H4 (cell line): ENCODE measurements around the gene PSMD2. TPM values are rescaled to one million over a fixed set of nuclear protein-coding genes. Genes with fewer than 3 reads are reported as not detected.
"Not testable (repeated sequence)": the region's sequence is repeated elsewhere in the genome, so short reads cannot be mapped to it uniquely, and the experiment has no call there.

Source experiments
- DNase-seq: peaks from one replicate; pipeline ENCODE4 v3.0.0-alpha.2; 2015; ENCODE audit warnings: low spot score
- total RNA-seq: library from RNA; depleted of rRNA; stranded (reverse); fragments of >200 nt; shearing (Covaris generic); gene quantifications from 2 replicates; pipeline ENCODE4 v1.2.3, GENCODE V29; 2014; rRNA removed

PSMD2 gene
- total RNA-seq = 691 and 864 TPM in 2 replicates

DNA sequence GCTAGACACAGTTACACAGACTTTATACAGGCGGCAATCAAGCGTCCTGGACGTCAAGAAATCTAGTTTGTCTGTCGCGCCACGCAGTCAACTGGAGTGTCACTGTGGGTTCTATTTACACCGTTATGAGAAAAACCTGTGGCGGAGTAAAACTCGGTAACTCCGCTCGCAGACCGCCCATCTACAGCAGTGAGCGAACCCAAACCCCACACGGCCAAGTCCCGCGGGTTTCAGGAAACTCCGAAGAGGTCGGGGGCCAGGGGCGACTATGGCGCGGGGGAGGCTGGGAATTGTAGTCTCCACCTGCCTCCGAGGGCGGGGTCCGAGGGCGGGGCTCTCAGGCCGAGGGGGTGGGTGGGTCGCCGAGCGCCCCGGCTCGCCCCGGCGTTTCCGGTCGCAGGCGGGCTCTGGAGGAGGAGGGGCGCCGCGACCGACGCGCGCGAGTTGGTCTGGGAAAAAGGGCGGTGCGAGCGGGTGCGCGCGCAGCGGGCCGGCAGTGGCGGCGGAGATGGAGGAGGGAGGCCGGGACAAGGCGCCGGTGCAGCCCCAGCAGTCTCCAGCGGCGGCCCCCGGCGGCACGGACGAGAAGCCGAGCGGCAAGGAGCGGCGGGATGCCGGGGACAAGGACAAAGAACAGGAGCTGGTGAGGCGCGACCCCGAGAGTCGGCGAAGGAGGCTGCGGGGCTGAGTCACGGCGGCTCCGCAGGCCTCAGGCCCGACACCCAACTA, at the start of gene PSMD2:
Gene PSMD2, plus strand, starts transcription at position 483 of the 729 bp plus-strand sequence. Its CDS starts 26 bp downstream, at position 509.
- DNase-seq = peak; percentile 93

DNA sequence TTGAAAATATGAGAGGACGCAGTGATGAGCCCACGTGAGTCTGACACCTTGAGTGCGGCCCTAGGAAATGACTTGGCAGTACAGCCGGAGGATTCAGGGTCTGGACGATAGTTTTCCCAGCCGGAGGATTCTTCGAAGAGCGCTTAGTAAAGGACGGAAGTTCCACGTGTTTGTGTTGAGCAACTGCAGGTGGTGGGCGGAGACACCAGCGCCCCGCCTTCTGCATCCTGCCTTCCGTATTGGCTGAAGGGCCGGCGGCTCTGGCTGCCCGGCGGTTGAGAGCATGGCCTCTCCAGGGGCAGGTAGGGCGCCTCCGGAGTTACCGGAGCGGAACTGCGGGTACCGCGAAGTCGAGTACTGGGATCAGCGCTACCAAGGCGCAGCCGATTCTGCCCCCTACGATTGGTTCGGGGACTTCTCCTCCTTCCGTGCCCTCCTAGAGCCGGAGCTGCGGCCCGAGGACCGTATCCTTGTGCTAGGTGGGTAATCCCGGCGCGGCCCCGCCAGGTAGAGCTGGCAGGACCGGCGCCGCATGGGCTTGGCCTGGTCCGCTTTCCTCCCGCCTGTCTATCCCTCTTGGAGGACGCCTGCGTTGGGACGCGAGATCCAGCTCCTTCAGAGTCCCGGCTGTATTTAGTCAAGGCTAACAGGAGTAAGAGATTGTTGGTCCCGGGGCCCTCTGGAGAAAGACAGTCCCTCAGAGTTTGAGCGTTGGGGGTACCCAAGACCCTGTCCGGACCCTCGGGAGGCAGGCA, 49.5 kb upstream of the PSMD2 start, which contains the start of gene EEF1AKMT4:
Gene EEF1AKMT4, plus strand, starts transcription at position 261 of the 755 bp plus-strand sequence. Its CDS starts 23 bp downstream, at position 284.
- DNase-seq = peak; percentile 99

DNA sequence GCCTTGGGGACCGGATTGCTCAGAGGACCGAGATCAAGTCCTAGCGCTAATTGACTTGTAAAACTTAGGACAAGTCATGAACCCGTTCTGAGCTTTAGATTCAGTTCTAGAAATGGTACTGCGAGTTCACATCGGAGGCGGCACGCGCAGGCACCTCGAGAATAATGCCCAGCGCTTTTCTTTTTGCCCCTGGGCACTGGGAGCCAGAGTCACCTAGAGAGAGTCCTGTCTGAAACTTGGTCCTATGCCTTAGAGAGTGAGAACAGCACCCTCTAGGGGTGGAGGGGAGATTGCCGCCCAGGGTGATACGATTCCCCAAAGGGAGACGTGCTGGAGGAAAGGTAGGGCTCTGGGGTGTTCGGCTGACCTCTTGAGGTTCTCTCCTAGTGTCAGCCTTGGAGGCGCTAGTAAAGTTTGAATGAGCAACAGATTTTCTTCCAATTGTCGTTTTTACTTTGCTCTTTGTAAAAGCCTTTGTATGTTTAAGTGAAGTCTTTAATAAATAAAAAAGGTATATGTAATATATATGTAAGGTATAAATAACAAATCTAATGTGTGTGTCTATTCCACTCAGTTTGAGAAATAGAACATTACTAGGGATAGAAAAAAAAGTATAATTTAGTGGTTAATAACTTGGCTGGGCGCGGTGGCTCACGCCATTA, 48.7 kb upstream of the PSMD2 start:
- DNase-seq = peak; percentile 92

DNA sequence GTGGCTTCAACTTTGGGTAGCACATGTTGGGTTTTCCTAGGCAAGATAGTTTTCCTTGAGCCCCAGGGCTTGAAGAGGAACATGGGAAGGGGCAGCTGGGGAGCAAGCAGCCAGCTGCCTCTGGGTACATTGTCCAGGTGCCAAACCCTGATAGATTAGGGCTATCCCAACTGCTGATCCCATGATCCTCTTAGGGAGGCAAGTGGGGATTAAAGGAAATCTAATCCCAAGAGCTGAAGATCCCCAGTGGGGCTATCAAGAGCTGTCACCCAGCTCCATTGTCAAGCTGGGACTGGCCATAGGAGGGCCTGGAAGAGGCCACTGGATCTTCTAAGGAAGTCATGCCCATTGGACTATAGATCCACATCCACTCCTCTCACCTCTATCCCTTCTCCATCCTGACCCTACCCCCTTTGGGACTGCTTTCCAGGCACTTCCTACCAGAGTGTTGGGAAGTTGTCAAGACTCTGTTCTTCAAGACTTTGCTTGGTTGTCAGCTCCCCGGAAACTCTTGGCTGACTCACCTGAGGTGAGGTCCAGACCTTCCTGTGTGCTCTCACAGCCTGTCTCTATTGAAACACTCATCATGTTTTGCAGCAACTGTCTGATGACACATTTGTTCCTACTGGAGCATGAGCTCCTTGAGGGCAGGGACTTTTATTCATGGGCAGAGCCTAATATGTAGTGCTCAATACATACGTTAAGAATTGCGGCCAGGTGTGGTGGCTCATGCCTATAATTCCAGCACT, 43.6 kb upstream of the PSMD2 start:
- no peak for DNase-seq

DNA sequence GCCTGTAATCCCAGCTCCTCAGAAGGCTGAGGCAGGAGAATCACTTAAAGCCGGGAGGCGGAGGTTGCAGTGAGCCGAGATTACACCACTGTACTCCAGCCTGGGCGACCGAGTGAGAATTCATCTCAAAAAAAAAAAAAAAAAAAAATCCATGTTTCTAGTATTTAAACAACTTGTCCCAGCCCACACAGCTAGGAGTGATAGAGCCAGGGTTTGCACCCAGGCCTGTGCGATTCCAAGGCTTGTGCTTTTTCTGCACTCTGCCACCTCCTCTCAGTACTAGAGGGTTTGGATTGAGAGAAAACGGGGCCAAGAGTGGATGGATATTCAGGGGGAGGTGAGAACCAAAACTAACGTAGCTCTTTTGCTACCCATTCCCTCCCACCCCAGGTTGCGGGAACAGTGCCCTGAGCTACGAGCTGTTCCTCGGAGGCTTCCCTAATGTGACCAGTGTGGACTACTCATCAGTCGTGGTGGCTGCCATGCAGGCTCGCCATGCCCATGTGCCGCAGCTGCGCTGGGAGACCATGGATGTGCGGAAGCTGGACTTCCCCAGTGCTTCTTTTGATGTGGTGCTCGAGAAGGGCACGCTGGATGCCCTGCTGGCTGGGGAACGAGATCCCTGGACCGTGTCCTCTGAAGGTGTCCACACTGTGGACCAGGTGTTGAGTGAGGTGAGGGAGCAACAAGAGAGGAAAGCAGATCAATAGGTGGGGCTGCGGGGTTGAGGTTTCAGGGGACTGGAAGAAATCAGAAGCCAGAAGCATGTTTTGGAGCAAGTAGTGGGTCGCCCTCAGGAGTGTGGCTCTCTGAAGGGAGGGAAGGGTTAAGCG, 41.7 kb upstream of the PSMD2 start:
- no peak for DNase-seq

DNA sequence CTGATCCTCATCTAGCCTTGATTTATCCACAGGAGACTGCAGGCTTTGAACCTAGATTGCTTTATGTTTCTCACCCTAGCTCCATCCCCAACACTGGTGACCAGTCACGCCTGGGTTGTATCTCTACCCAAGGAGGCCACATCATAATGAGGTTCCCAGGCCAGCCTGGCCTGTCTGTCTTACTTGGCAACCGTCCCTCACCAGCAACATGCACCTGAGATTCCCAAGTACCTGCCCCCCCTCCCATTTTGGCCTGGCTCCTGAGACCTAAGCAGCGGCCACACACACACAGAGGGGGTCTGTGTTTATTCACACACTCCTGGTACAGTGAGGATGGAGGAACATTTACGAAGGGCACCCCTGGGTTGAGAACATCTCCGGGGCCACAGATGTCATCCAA, 40.1 kb upstream of the PSMD2 start:
- no peak for DNase-seq

DNA sequence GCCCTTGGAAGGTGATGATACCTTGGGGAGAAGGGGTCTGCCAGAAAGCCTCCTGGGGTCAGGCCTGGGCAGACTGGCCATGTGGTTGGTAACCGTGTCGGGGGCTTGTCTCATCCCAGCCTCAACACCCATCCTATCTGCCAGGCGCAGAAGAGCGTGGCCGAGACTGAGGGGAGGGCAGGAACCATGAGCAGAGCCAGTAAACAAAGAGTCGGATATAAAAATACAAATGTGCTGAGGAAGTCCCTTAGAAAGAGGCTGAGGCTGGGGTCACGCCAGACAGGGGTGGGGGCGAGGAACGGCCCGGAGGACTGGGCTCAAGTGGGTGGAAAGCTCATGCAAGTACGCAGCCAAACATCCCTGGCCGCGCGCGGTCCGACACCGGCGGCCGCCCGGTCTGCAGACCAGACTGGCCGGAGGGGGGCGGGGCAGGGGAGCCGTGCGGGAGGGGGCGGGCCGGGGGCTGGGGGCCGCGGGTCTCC, 39.6 kb upstream of the PSMD2 start:
- DNase-seq = no peak

DNA sequence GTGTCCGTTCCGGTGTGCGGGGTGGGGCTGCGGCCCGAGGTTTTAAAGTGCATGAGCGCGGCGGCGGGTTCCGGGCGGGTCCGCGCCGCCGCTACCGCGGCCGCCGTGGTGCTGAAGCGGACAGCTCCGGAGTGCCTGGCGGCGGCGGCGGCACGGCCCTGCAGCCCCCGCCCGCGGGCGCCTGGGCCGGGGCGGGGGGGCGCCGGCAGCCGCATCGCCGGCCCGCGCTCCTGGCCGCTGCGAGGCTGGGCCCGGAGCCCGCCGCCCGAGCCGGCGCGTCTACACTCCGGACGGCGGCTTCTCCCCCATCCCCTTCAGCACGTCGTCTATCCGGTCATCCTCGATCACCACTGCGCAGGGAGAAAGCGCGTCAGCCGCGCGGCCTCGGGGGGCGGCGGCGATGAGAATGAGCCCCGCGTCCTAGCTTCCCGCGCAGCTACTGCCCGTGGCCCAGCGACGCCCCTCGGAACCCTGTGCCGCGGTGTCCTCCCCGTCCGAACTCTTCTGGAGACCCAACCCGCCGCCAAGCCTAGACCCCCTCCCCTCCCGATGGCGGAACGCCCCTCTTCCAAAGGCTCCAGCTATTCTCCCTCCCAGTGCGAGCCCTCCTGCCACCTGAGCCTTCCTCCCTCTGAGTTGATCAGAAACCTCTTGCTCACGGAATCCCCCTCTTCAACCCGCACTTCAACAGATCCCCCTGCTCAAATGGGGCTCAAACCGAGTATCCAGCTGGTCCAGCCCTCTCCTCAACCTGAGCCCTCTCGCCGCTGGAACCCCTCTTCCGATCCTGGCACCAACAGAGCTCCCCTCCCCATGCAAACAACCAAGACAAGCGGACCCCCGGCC, 38.9 kb upstream of the PSMD2 start:
- DNase-seq = no peak

DNA sequence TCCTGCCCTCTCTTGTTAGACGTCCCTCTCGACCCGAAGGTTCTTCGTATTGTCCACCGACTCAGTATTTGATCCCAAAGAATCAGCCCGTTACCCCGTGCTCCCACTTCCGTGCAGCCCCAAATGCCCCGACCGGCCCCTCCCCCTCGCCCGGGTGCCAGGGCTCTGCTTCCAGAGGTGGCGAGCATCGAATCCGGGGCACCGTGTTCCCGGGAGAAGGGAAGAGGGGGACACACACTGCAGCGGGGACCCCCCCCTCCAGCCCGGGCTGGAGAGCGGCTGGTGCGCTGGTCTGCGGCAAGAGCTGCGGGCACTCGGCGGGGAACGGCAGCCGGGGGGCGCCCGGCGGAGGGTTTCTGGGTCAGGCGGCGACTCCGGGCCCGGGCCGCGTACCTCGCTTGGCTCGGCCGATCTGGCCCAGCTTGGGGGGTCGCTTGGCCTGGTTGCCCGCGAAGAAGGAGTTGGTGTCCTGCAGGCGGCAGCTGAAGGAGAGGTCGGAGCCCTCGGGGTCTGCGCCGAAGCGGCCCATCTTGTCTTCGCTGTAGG, 38.2 kb upstream of the PSMD2 start:
- DNase-seq = no peak

DNA sequence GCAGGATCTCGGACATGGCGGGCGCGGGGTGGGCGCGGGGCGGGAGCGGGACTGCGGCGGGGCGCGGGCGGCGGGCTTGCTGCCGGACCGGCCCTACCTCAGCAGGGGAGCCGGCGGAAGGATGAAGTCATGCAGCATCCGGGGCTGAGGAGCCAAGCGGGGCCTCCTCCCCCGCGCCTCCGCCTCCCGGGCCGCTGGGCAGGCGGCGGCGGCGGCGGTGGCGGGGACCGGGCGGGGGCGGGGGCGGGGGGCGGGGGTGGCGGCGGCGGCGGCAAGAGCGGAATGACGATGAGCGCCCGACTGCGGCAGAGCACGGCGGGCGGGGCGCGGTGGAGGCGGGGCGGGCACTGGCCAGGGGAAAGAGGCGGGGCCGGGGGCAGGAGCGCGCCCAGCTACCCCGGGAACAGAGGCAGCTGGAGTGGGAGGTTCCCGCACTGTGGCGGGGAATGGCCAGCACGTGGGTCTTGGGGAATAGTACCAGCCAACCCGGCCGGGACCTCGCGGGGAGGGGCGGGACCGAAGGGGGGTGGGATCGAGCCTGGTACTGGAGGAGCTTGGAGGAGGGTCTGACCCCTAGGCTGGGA, 37.7 kb upstream of the PSMD2 start, which contains the start of gene CAMK2N2:
Gene CAMK2N2, minus strand, starts transcription at position 284 of the 584 bp plus-strand sequence. Its CDS starts 268 bp downstream, at position 16.
- peak; percentile 86 for DNase-seq

DNA sequence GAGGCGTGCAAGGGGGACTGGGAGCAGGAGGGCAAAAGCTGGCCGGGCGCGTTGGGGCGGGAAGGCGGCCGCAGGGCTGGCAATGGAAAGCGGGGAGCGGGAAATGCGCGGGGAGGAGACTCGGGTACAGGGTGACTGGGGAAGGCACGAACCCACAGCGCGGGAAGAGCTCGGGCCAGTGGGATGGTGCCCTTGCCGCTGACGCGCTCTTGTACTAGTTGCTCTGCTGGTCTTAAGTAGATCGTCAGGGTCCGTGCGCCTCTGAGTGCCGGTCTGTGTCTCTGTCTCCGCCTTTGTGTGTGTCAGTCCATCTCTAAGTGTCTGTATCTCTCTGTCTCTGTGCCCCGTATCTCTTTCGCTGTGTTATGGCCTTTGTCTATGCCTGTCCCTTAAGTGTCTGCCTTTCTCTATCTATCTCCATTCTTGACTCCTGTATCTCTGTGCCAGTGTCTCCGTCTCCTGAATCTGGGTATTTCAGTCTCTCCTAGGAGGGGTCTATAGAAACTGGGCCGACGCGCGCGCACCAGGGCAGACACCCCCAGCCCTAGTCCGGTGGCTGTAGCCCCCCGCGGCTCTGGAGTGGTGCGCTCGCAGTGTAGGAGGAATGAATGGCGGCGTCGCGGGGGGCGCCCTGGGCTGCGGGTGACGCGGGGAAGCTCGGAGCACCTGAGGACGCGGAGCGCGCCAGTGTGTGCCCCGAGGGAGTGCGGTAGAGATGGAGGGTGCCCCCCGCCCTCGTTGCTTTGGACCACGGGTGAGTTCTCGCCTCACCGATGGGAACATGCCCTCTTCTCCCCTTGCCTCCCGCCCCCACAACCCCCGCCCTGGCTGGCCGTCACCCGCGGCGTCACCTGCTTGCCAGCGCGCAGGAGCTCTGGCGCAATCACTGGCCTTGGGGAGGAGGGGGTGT, 36.9 kb upstream of the PSMD2 start:
- DNase-seq = peak; percentile 57

DNA sequence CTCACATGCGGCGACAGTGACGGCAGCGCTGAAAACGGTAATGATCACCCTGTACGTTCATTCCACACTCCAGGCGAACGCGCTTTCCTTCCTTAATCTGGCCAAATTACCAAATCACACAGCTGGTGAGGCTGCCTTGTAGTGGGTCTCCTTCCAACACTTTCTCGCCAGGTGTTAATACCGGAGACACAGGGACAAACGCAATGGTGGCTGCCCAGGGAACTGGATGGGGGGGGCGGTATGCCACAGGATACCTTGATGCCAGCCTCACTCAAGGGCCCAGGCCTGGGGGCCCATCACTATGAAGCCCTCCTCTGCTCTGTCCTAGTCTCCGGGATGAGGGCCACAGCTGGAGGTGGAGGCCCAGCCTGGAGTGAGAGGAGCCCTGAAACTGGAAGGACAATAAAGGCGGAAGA, 36.3 kb upstream of the PSMD2 start:
- DNase-seq = no peak

DNA sequence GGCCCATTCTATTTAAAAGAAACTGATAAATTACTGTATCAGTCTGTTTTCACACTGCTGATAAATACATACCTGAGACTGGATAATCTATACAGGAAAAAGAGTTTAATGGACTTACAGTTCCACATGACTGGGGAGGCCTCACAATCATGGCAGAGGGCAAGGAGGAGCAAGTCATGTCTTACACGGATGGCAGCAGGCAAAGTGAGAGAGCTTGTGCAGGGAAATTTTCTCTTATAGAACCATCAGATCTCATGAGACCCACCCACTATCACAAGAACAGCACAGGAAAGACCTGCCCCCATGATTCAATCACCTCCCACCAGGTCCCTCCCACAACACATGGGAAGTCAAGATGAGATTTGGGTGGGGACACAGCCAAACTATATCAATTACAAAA, 31.8 kb upstream of the PSMD2 start:
- DNase-seq = not testable (repeated sequence)

DNA sequence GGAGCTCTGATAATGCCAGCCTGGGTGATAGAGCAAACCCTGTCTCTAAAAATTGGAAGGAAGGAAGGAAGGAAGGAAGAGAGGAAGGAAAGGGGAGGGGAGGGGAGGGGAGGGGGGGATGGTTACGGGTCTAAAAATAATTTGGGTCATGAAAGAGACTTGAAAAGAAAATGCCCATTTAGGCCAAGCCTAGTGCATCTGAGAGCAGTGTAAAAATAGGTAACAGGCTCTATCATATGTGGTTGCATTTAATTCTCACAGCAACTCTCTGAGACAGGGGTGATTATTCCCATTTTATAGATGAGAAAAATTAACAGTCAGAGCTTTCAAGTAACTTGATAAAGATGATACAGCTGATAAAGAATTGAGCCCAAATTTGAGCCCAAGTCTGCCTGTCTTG, 26.8 kb upstream of the PSMD2 start:
- DNase-seq = no peak

DNA sequence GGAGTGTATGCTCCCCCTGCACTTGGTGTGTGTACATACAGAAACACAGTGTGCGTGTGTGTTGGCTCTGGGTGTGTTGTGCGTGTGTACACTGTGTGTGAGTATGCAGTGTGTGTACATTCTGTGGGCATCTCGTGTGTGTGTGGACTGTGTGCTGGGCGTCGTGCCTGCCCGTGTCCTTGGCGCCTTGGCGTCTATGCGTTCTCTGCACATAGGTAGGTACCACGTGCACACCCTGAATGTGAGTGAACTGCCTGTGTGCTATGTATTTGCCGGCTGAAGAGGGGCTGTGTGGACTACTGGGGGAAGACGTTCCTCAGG, 23.7 kb upstream of the PSMD2 start:
- no peak for DNase-seq

DNA sequence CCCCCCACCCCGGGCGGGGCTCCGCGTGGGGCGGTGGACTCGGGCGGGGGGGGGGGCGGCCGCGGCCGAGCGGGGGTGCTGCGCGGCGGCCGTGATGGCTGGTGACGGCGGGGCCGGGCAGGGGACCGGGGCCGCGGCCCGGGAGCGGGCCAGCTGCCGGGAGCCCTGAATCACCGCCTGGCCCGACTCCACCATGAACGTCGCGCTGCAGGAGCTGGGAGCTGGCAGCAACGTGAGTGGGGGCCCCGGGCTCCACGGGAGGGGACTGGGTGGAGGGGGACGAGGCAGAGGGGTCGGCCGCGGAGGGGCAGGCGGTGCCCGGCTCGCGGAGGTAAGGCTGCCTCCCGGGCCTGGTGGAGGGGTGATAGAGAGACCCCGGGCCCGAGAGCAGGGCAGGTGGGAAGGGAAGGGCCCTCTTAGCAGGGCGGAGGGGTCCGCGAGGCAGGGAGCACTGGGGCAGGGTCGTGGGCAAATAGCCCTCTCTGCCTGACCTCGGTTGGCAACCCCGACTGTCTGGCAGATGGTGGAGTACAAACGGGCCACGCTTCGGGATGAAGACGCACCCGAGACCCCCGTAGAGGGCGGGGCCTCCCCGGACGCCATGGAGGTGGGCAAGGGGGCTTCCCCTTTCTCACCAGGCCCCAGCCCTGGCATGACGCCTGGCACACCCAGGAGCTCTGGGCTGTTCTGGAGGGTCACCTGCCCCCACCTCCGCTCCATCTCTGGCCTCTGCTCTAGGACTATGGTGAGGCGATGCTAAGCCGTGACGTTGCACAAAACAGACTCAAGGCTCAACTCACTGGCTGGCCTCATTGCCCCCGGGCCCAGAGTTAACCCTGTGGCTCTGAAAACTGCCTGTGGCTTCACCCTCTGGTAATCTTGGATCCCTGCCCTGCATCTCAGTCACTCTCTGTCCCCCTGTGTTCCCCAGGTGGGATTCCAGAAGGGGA, 22.8 kb upstream of the PSMD2 start, which contains the start of gene ECE2:
Gene ECE2, plus strand, starts transcription at position 62 of the 950 bp plus-strand sequence. Its CDS starts 132 bp downstream, at position 194.
- no peak for DNase-seq

DNA sequence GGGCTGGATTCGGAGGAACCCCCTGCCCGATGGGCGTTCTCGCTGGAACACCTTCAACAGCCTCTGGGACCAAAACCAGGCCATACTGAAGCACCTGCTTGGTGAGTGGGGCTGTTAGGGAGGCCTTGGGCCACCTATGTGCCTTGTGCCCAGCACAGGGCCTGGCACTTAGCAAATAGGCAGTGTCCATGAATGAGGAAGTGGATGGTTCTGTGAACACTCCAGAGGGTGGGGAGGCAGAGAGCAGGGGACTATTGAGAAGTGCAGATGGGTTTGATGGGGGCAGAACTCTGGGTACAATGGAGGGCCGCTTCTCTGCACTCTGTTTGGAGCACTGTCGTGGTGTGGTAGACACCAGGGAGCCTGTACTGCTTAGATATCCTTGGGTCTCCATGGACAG, 21.7 kb upstream of the PSMD2 start:
- no peak for DNase-seq
